Natural killer cell (primary cell): ENCODE results near the gene PLK5. TPM values are rescaled to one million over a fixed set of nuclear protein-coding genes. Genes with fewer than 3 reads are reported as not detected.
"Not testable (repeated sequence)": the region's sequence is repeated elsewhere in the genome, so short reads cannot be mapped to it uniquely, and the experiment has no call there.

Experiments
- ATAC-seq, 3 donors: fragments of 150-1000 bp in 2 of 3; fragments of 200-7000 bp in 1 of 3; cut with Tn5 transposase; 1 replicate in 1 of 3; 2 replicates in 2 of 3; pipeline ENCODE4 v1.10.0; 2021; ENCODE audit warnings: mild to moderate bottlenecking in 2 of 3, moderate library complexity in 2 of 3
- DNase-seq, 2 donors: peaks; one replicate each; pipeline versions ENCODE4 v3.0.0 to v3.0.0-alpha.2; 2013 to 2021; ENCODE audit warnings: mixed read lengths in 1 of 2
- H3K27ac ChIP-seq: one replicate; pipeline ENCODE4 v1.5.1; 2013; ENCODE audit warnings: mild to moderate bottlenecking, low read length
- H3K27me3 ChIP-seq: one replicate; pipeline ENCODE4 v1.6.1; 2013; ENCODE audit warnings: low read length; ENCODE audit not compliant: control insufficient read depth, insufficient read depth
- H3K36me3 ChIP-seq: one replicate; pipeline ENCODE4 v1.6.1; 2013; ENCODE audit warnings: low read length; ENCODE audit not compliant: control insufficient read depth, insufficient read depth
- H3K4me1 ChIP-seq: one replicate; pipeline ENCODE4 v1.6.1; 2013; ENCODE audit warnings: low read length; ENCODE audit not compliant: control insufficient read depth, insufficient read depth
- H3K4me3 ChIP-seq: one replicate; pipeline ENCODE4 v1.5.1; 2013; ENCODE audit warnings: low read length
- H3K9me3 ChIP-seq: one replicate; pipeline ENCODE4 v1.6.1; 2013; ENCODE audit warnings: low read length; ENCODE audit not compliant: control insufficient read depth, insufficient read depth
- H3K27ac Mint-ChIP-seq, 2 donors: one replicate each; pipeline ENCODE4 v1.8.0; 2022; ENCODE audit warnings: mild to moderate bottlenecking in 2 of 2, mixed read lengths in 2 of 2, moderate library complexity in 1 of 2
- H3K27me3 Mint-ChIP-seq, 2 donors: one replicate each; pipeline ENCODE4 v1.8.0; 2022; ENCODE audit warnings: low read depth in 2 of 2, mixed read lengths in 2 of 2
- H3K36me3 Mint-ChIP-seq: one replicate; pipeline ENCODE4 v1.8.0; 2022; ENCODE audit warnings: mixed read lengths
- H3K4me1 Mint-ChIP-seq, 2 donors: one replicate each; pipeline ENCODE4 v1.8.0; 2022; ENCODE audit warnings: mixed read lengths in 2 of 2
- H3K4me3 Mint-ChIP-seq: one replicate; pipeline ENCODE4 v1.8.0; 2022; ENCODE audit warnings: mild to moderate bottlenecking, moderate library complexity, mixed read lengths
- H3K9me3 Mint-ChIP-seq, 2 donors: one replicate each; pipeline ENCODE4 v1.8.0; 2022; ENCODE audit warnings: mixed read lengths in 2 of 2
- CTCF ChIP-seq: fragments of 200-600 bp; IDR thresholded peaks from one replicate; pipeline ENCODE4 v1.8.0; 2022; ENCODE audit warnings: antibody characterized with exemption
- WGBS: methylation state at CpG from one replicate; pipeline ENCODE4 v1.1.7; 2013; ENCODE audit warnings: missing lambda C conversion rate; ENCODE audit not compliant: insufficient coverage; 5-methylcytosine and 5-hydroxymethylcytosine counted together
- intact Hi-C: fragments of 100-400 bp; cut with micrococcal nuclease; formaldehyde crosslinking; loops from one replicate; pipeline ENCODE4 v1.14.2; 2022
- total RNA-seq, 4 donors: library from RNA; stranded (reverse); fragments of 120-200 nt in 1 of 4; gene quantifications; one replicate each; pipeline versions ENCODE4 v1.2.3 to v1.2.4, GENCODE V29; 2013 to 2022

The PLK5 gene
- total RNA-seq, 3 donors from 2014 or later (not counting 1 experiment from before 2014, with no cell fraction given): not detected

DNA sequence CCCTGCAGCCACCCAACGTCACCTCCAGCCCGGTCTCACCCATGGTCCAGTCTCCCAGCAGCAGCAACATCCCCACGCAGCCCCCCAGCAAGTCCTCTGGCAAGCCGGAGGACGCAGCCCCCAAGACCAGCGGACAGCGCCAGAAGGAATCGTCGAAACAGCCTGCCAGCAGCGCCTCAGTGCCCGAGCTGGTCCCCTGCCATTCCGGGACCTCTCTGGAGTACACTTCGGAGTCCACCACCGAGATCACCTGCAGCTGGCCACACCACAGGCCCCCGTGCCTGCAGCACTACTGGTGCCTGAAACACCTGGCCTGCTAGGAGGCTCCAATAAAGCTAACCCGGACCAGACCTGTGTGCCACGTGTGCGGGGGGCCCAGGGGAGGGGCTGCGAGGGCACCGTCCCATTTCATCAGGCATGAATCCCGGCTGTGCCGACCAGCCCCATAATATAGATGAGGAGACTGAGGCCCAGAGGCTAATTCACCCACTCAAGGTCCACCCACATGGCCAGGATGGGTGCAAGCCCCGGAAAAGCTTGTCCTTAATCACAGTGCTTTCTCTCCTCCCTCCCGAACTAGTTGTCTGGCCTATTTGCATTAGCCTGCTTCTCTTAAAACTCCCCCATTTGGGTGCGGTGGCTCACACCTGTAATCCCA, 26.2 kb upstream of the PLK5 start:
- H3K4me3 ChIP-seq: no peak overlapping the region
- Mint-ChIP-seq H3K36me3 (no peaks in the 10 kb centered on the region), H3K9me3 (no peaks in the 10 kb centered on the region), H3K4me1 (no peaks in the 10 kb centered on the region), H3K27ac (no peak overlapping the region), H3K4me3 (no peak overlapping the region), H3K27me3 (peaks cover 0 to 2% of the 10 kb centered on the region in 2 donors)
- H3K27ac ChIP-seq: no peak overlapping the region
- intact Hi-C loops: loop anchor here (10.0 kb wide), 1 partner anchor 223 kb away; the partner anchor contains the start of gene FAM174C
- no peaks in the 10 kb centered on the region for H3K4me1 ChIP-seq
- H3K9me3 ChIP-seq: no peaks in the 10 kb centered on the region
- H3K27me3 ChIP-seq: peaks cover under 1% of the 10 kb centered on the region
- ATAC-seq: no peak
- no peak for DNase-seq
- WGBS: 89% methylated on average over 25 of the region's 25 CpGs
- no peaks in the 10 kb centered on the region for H3K36me3 ChIP-seq
- TF ChIP-seq CTCF: no peak

GRCh38 chr19:1499231-1499630, 24.6 kb upstream of the PLK5 start:
- intact Hi-C loops: loop anchor here (10.0 kb wide), 1 partner anchor 224 kb away; the partner anchor contains the start of gene FAM174C
- WGBS: 100% methylated on average over 1 of the region's 34 CpGs
- not testable (repeated sequence) for ATAC-seq, H3K27me3 Mint-ChIP-seq, H3K9me3 ChIP-seq, DNase-seq, H3K9me3 Mint-ChIP-seq, H3K27ac ChIP-seq, H3K36me3 Mint-ChIP-seq, H3K36me3 ChIP-seq, H3K4me1 Mint-ChIP-seq, H3K4me3 ChIP-seq, H3K4me3 Mint-ChIP-seq, H3K27ac Mint-ChIP-seq
- peaks cover 11% of the 10 kb centered on the region for H3K27me3 ChIP-seq
- H3K4me1 ChIP-seq: peaks cover 10% of the 10 kb centered on the region

DNA sequence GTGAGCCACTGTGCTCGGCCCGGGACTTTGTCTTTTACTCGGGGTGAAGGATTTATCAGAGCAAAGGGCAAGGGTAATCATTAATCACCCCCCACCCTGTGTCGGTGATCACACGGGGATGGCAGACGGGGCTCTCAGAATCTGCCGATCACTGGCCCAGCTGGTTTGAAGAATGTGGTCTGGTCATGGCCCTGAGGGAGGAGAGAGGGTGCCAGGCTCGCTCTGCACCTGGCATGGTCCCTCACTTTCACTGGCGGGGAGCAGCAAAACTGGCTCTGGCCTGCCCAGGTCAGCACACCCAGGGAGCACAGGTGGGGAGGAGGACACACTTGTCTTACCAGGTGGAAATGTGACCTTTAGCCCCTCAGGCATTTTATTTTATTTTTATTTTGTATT, 22.7 kb upstream of the PLK5 start:
- no peak overlapping the region for H3K4me3 Mint-ChIP-seq
- no peaks in the 10 kb centered on the region for H3K36me3 Mint-ChIP-seq
- Histone ChIP-seq H3K36me3 (no peaks in the 10 kb centered on the region), H3K4me1 (peaks cover 10% of the 10 kb centered on the region), H3K27me3 (peaks cover 11% of the 10 kb centered on the region), H3K4me3 (no peak overlapping the region), H3K27ac (no peak overlapping the region), H3K9me3 (no peaks in the 10 kb centered on the region)
- no peak for DNase-seq
- peaks cover 2% of the 10 kb centered on the region in 2 donors for H3K4me1 Mint-ChIP-seq
- H3K27me3 Mint-ChIP-seq: peaks cover 9 to 14% of the 10 kb centered on the region in 2 donors
- no peak for TF ChIP-seq CTCF
- ATAC-seq: no peak
- no peaks in the 10 kb centered on the region for H3K9me3 Mint-ChIP-seq
- intact Hi-C loops: no loop called here
- WGBS: 94% methylated on average over 9 of the region's 9 CpGs
- H3K27ac Mint-ChIP-seq: no peak overlapping the region

DNA sequence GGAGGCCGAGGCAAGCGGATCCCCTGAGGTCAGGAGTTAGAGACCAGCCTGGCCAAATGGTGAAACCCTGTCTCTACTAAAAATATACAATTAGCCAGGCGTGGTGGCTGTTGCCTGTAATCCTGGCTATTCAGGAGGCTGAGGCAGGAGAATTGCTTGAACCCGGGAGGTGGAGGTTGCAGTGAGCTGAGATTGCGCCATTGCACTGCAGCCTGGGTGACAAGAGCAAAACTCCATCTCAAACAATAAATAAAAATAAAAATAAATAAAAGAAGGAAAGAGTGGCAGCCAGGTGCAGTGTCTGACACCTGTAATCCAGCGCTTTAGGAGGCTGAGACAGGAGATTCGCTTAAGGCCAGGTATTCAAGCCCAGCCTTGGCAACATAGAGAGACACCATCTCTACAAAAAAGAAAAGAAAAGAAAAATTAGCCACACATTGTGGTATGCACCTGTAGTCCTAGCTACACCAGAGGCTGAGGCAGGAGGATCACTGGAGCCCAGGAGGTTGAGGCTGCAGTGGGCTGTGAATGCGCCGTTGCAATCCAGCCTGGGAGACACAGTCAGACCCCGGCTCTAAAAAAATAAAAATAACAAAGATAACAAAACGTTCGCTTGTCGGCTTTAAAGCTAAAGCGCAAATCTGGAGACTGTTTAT, 21.3 kb upstream of the PLK5 start:
- peaks cover 9 to 17% of the 10 kb centered on the region in 2 donors for H3K27me3 Mint-ChIP-seq
- no peak overlapping the region for H3K27ac ChIP-seq
- intact Hi-C loops: no loop called here
- H3K27me3 ChIP-seq: peaks cover 11% of the 10 kb centered on the region
- no peak overlapping the region for H3K27ac Mint-ChIP-seq
- peaks cover 16% of the 10 kb centered on the region for H3K4me1 ChIP-seq
- no peak for TF ChIP-seq CTCF
- DNase-seq (no peak), ATAC-seq (no peak)
- H3K9me3 ChIP-seq: peaks cover 5% of the 10 kb centered on the region
- H3K4me3 ChIP-seq: no peak overlapping the region
- H3K4me3 Mint-ChIP-seq: no peak overlapping the region
- no peaks in the 10 kb centered on the region for H3K36me3 Mint-ChIP-seq
- no peaks in the 10 kb centered on the region for H3K9me3 Mint-ChIP-seq
- H3K36me3 ChIP-seq: no peaks in the 10 kb centered on the region
- peaks cover 6 to 9% of the 10 kb centered on the region in 2 donors for H3K4me1 Mint-ChIP-seq
- WGBS: 76% methylated on average over 11 of the region's 14 CpGs
